Transverse colon (tissue), 4 donors: ENCODE measurements around the gene MRPL27. TPM values are rescaled to one million over a fixed set of nuclear protein-coding genes. Genes with fewer than 3 reads are reported as not detected.
"Not testable (repeated sequence)": the region's sequence is repeated elsewhere in the genome, so short reads cannot be mapped to it uniquely, and the experiment has no call there.

Source experiments
- DNase-seq: peaks from one replicate; pipeline ENCODE4 v3.0.0-alpha.2; 2019
- H3K27ac ChIP-seq, 4 donors: fragments of 200-600 bp; sonication (generic); 2 replicates each; pipeline ENCODE4 v1.5.1; 2016 to 2018; ENCODE audit warnings: inconsistent platforms in 4 of 4
- H3K27me3 ChIP-seq: fragments of 200-600 bp; sonication (generic); 2 replicates; pipeline ENCODE4 v1.5.1; 2017; ENCODE audit warnings: inconsistent platforms
- H3K36me3 ChIP-seq, 4 donors: fragments of 200-600 bp; sonication (generic); 2 replicates each; pipeline ENCODE4 v1.5.1; 2017 to 2019; ENCODE audit warnings: inconsistent platforms in 4 of 4
- H3K4me1 ChIP-seq, 4 donors: fragments of 200-600 bp; sonication (generic); 2 replicates each; pipeline ENCODE4 v1.5.1; 2017 to 2020; ENCODE audit warnings: inconsistent platforms in 4 of 4
- H3K4me3 ChIP-seq, 4 donors: fragments of 200-600 bp; sonication (generic); 1 replicate in 1 of 4; 2 replicates in 3 of 4; pipeline versions ENCODE4 v1.5.1 to v1.6.1; 2017 to 2019; ENCODE audit warnings: inconsistent platforms in 4 of 4
- H3K9me3 ChIP-seq, 2 donors: fragments of 200-600 bp; sonication (generic); 2 replicates each; pipeline ENCODE4 v1.5.1; 2017 to 2019; ENCODE audit warnings: inconsistent platforms in 2 of 2
- CTCF ChIP-seq, 5 experiments: fragments of 200-600 bp in 3 of 5; fragments of 450-650 bp in 2 of 5; sonication (generic) in 3 of 5; IDR thresholded peaks; 1 replicate in 2 of 5; 2 replicates in 3 of 5; pipeline ENCODE4 v1.5.1; 2016 to 2017; ENCODE audit warnings: antibody characterized with exemption in 5 of 5, inconsistent platforms in 3 of 5, mild to moderate bottlenecking in 2 of 5, moderate library complexity in 1 of 5
- EP300 ChIP-seq: sonication (generic); formaldehyde crosslinking; IDR thresholded peaks from one replicate; pipeline ENCODE4 v1.6.1; 2017; ENCODE audit warnings: antibody characterized with exemption, low read depth
- POLR2A ChIP-seq: fragments of 450-650 bp; IDR thresholded peaks from one replicate; pipeline ENCODE4 v1.6.1; 2016; ENCODE audit warnings: antibody characterized with exemption, mild to moderate bottlenecking, moderate library complexity
- POLR2AphosphoS5 ChIP-seq, 3 donors: sonication (generic); formaldehyde crosslinking; IDR thresholded peaks; one replicate each; pipeline ENCODE4 v1.6.1; 2016; ENCODE audit warnings: antibody characterized with exemption in 3 of 3
- WGBS, 2 donors: methylation state at CpG; one replicate each; pipeline ENCODE4 v1.1.5; 2018; ENCODE audit warnings: low coverage in 1 of 2; 5-methylcytosine and 5-hydroxymethylcytosine counted together
- in situ Hi-C, 4 donors: fragments of 200-750 bp; cut with MboI; loops; one replicate each; pipeline versions ENCODE4 v1.15.0 to v1.15.1; 2017; ENCODE audit warnings: low sequenced_read_pairs in 3 of 4, low pct_ligation_motif_present in 1 of 4, low pct_unique_long_range_greater_than_20kb in 1 of 4
- intact Hi-C: fragments of 100-400 bp; cut with DNase I; formaldehyde crosslinking; loops from one replicate; pipeline ENCODE4 v1.15.1; 2023; ENCODE audit warnings: low total_unique reads
- total RNA-seq, 4 donors: library from RNA; depleted of rRNA; stranded (reverse); fragments of >200 nt; gene quantifications; one replicate each; pipeline ENCODE4 v1.1.0, GENCODE V29; 2016

MRPL27 gene
- total RNA-seq, 4 donors from 2014 or later = 4.9 to 97.5 (median 46.9) TPM

- no peaks in the 10 kb centered on the region for H3K36me3 ChIP-seq
- whole genome bisulfite sequencing, 2 donors = 75% methylated on average over 5 of the region's 5 CpGs; no CpG with 5 or more reads in 1 of the 2 donors
- intact Hi-C loops = no loop called here
- in situ Hi-C loops = no loop called here
- no peaks in the 10 kb centered on the region for H3K9me3 ChIP-seq
- H3K4me1 ChIP-seq = peaks cover 0 to 3% (median 0%) of the 10 kb centered on the region in 4 donors
- no peak for DNase-seq
- TF ChIP-seq CTCF (IDR thresholded peaks at IDR 0.05) (no peak), POLR2AphosphoS5 (IDR thresholded peaks at IDR 0.05) (no peak), POLR2A (no peak), EP300 (no peak)
- H3K4me3 ChIP-seq = no peak overlapping the region
- H3K27me3 ChIP-seq = peaks cover 6% of the 10 kb centered on the region
- no peak overlapping the region for H3K27ac ChIP-seq
These were observed 33.6 kb upstream of the MRPL27 start for GRCh38 chr17:50406578-50406977.

DNA sequence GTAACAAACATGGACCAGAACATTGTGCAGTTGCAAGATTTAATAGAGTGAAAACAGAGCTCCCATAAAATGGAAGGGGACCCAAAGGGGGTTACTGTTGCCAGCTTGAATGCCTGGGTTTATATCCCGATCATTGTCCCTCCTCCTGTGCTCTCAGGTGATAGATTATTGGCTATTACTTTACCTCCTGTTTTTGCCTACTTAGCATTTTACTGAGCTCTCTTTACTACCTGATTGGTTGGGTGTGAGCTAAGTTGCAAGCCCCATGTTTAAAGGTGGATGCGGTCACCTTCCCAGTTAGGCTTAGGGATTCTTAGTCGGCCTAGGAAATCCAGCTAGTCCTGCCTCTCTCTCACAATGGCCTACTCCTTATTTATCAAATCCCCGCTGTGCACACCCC is 32.4 kb upstream of the MRPL27 start:
- DNase-seq, H3K27ac ChIP-seq, intact Hi-C loops, in situ Hi-C loops, H3K27me3 ChIP-seq, H3K4me1 ChIP-seq, H3K4me3 ChIP-seq, H3K36me3 ChIP-seq, H3K9me3 ChIP-seq: not testable (repeated sequence)
- 82% methylated on average over 4 of the region's 4 CpGs; no CpG with 5 or more reads in 1 of the 2 donors for WGBS, 2 donors

- DNase-seq, H3K36me3 ChIP-seq, in situ Hi-C loops, H3K27me3 ChIP-seq, H3K4me3 ChIP-seq, intact Hi-C loops, H3K27ac ChIP-seq, H3K9me3 ChIP-seq: not testable (repeated sequence)
- 93 to 96% methylated on average over 4 to 8 of the region's 8 CpGs for WGBS, 2 donors
- H3K4me1 ChIP-seq = peaks cover 4 to 24% (median 19%) of the 10 kb centered on the region in 4 donors
These were observed 26.6 kb upstream of the MRPL27 start for GRCh38 chr17:50399591-50399990.

- H3K9me3 ChIP-seq, H3K4me3 ChIP-seq, H3K27ac ChIP-seq, in situ Hi-C loops, DNase-seq, H3K27me3 ChIP-seq, intact Hi-C loops: not testable (repeated sequence)
- peaks cover 4 to 26% (median 19%) of the 10 kb centered on the region in 4 donors for H3K4me1 ChIP-seq
- 98 to 100% methylated on average over 2 to 3 of the region's 3 CpGs for whole genome bisulfite sequencing, 2 donors
- peaks cover 0 to 12% (median 3%) of the 10 kb centered on the region in 4 donors for H3K36me3 ChIP-seq
These were observed 25.7 kb upstream of the MRPL27 start for GRCh38 chr17:50398672-50399071.

DNA sequence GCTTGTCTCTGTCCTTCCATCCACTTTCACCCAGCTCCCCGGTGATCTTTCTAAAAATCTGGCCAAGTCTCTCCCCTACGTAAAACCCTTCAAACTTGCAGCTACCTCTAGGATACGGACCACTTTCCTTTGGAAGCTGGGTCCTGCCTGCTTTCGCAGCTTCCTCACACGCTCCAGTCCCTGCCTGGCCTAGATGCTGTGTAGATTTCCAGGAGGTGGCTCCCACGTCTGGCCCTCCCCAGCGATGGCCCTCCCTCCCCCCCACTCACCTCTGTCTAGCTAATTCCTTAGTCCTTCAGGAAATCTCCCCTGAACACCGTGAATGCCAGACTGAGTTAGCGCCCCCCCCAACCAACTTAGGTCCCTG is 24.9 kb upstream of the MRPL27 start:
- H3K4me3 ChIP-seq = peak overlapping the region in 2 of 4 donors; percentile 91 to 96
- H3K27ac ChIP-seq = peak overlapping the region; percentile 86 to 98 (median 92)
- in situ Hi-C loops (no loop called here), intact Hi-C loops (no loop called here)
- no peaks in the 10 kb centered on the region for H3K9me3 ChIP-seq
- no peak for DNase-seq
- H3K27me3 ChIP-seq = no peaks in the 10 kb centered on the region
- no peak for TF ChIP-seq POLR2A
- TF ChIP-seq EP300 = no peak
- no peak for TF ChIP-seq POLR2AphosphoS5 (IDR thresholded peaks at IDR 0.05)
- TF ChIP-seq CTCF (IDR thresholded peaks at IDR 0.05) = no peak
- H3K36me3 ChIP-seq = peaks cover 0 to 17% (median 7%) of the 10 kb centered on the region in 4 donors
- whole genome bisulfite sequencing, 2 donors = 51 to 61% methylated on average over 5 to 9 of the region's 9 CpGs
- H3K4me1 ChIP-seq = peaks cover 4 to 25% (median 19%) of the 10 kb centered on the region in 4 donors
